Testis (tissue), 2 donors: ENCODE results near the gene PRKAR1B.

Experiments
- POLR2A ChIP-seq: fragments of 450-650 bp; IDR thresholded peaks from one replicate; pipeline ENCODE4 v1.6.1; 2017; ENCODE audit warnings: antibody characterized with exemption, mild to moderate bottlenecking, moderate library complexity
- TF ChIP-seq, protein P1 (sequence below), 3 experiments: fragments of 450-650 bp in 2 of 3; fragments of 200-600 bp in 1 of 3; sonication (generic) in 1 of 3; IDR thresholded peaks; one replicate each; pipeline ENCODE4 v1.5.1; 2016 to 2019; ENCODE audit warnings: antibody characterized with exemption in 3 of 3, mild to moderate bottlenecking in 2 of 3, moderate library complexity in 1 of 3

DNA sequence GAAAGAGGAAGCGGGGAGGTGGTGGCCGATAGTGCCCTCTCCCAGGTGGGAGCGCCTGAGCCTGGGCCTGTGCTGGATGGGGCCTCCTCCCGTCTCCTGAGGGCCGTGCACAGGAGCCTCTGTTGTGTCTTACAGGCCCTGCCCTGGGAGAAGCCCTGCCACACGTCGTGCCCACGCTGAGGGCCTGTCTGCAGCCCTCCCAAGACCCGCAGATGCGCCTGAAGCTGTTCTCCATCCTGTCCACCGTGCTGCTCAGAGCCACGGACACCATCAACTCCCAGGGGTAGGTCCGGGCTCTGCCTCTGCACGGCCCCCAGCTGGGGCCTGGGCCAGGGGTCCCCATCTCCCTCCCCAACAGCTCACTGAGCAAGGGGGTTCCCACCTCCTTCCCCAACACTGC lies 43.3 kb upstream of the PRKAR1B start:
- TF ChIP-seq POLR2A: no peak
- TF ChIP-seq, protein P1, sequence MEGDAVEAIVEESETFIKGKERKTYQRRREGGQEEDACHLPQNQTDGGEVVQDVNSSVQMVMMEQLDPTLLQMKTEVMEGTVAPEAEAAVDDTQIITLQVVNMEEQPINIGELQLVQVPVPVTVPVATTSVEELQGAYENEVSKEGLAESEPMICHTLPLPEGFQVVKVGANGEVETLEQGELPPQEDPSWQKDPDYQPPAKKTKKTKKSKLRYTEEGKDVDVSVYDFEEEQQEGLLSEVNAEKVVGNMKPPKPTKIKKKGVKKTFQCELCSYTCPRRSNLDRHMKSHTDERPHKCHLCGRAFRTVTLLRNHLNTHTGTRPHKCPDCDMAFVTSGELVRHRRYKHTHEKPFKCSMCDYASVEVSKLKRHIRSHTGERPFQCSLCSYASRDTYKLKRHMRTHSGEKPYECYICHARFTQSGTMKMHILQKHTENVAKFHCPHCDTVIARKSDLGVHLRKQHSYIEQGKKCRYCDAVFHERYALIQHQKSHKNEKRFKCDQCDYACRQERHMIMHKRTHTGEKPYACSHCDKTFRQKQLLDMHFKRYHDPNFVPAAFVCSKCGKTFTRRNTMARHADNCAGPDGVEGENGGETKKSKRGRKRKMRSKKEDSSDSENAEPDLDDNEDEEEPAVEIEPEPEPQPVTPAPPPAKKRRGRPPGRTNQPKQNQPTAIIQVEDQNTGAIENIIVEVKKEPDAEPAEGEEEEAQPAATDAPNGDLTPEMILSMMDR (IDR thresholded peaks at IDR 0.05): no peak
